Loucy (cell line): Measurements from ENCODE around the gene NIPAL3.
"Not testable (repeated sequence)": the region's sequence is repeated elsewhere in the genome, so short reads cannot be mapped to it uniquely, and the experiment has no call there.

Source experiments
- H2AFZ ChIP-seq: fragments of 200-600 bp; sonication (generic); 2 replicates; pipeline ENCODE4 v1.6.0; 2016; ENCODE audit warnings: antibody characterized with exemption, mild to moderate bottlenecking, low read length, moderate library complexity
- H3F3A ChIP-seq: fragments of 200-600 bp; 2 replicates; pipeline ENCODE4 v1.6.0; 2016; ENCODE audit warnings: antibody characterized with exemption, low read depth, mild to moderate bottlenecking
- H3K27me3 ChIP-seq: fragments of 200-600 bp; sonication (generic); 2 replicates; pipeline ENCODE4 v1.6.1; 2014; ENCODE audit warnings: low read length, mild to moderate bottlenecking; ENCODE audit not compliant: insufficient read depth, poor library complexity, severe bottlenecking
- H3K36me3 ChIP-seq: fragments of 200-600 bp; sonication (generic); 2 replicates; pipeline ENCODE4 v1.6.1; 2016; ENCODE audit warnings: low read length; ENCODE audit not compliant: insufficient read depth
- H3K4me1 ChIP-seq: fragments of 200-600 bp; sonication (generic); 2 replicates; pipeline ENCODE4 v1.5.1; 2014; ENCODE audit warnings: low read length, mild to moderate bottlenecking; ENCODE audit not compliant: insufficient read depth, poor library complexity, severe bottlenecking
- H3K4me2 ChIP-seq: fragments of 200-600 bp; sonication (generic); 2 replicates; pipeline ENCODE4 v1.6.0; 2014; ENCODE audit warnings: antibody characterized with exemption, low read length, low read depth, mild to moderate bottlenecking; ENCODE audit not compliant: poor library complexity, severe bottlenecking
- H3K4me3 ChIP-seq: fragments of 200-600 bp; sonication (generic); 2 replicates; pipeline ENCODE4 v1.5.1; 2014; ENCODE audit warnings: low read length, mild to moderate bottlenecking, mixed read lengths; ENCODE audit not compliant: poor library complexity, severe bottlenecking
- H3K79me2 ChIP-seq: fragments of 200-600 bp; sonication (generic); 2 replicates; pipeline ENCODE4 v1.6.1; 2014; ENCODE audit warnings: low read length; ENCODE audit not compliant: insufficient read depth
- H3K9ac ChIP-seq: fragments of 200-600 bp; sonication (generic); 2 replicates; pipeline ENCODE4 v1.6.0; 2014; ENCODE audit warnings: mild to moderate bottlenecking, low read depth, low read length, moderate library complexity; ENCODE audit not compliant: poor library complexity, severe bottlenecking
- H3K9me2 ChIP-seq: fragments of 200-600 bp; sonication (generic); replicated peaks from 2 replicates; pipeline ENCODE4 v1.6.1; 2016; ENCODE audit warnings: low read depth, low read length, mixed read lengths
- H3K9me3 ChIP-seq: fragments of 200-600 bp; sonication (generic); 2 replicates; pipeline ENCODE4 v1.6.1; 2014; ENCODE audit warnings: mild to moderate bottlenecking, antibody characterized with exemption, low read length, low read depth; ENCODE audit not compliant: insufficient read depth
- H4K20me1 ChIP-seq: fragments of 200-600 bp; sonication (generic); 2 replicates; pipeline ENCODE4 v1.6.0; 2014; ENCODE audit warnings: antibody characterized with exemption, low read length, mild to moderate bottlenecking; ENCODE audit not compliant: insufficient read depth, poor library complexity, severe bottlenecking
- CTCF ChIP-seq: fragments of 200-600 bp; sonication (generic); conservative IDR thresholded peaks from 2 replicates; pipeline ENCODE4 v1.5.1; 2014; ENCODE audit warnings: mild to moderate bottlenecking, antibody characterized with exemption, low read length
- EZH2phosphoT487 ChIP-seq: fragments of 200-600 bp; IDR thresholded peaks from 2 replicates; pipeline ENCODE4 v1.6.1; 2018; ENCODE audit warnings: antibody characterized with exemption, mild to moderate bottlenecking, moderate library complexity, borderline replicate concordance

NIPAL3 gene

GRCh38 chr1:24487455-24487854 is 71.9 kb downstream of the NIPAL3 start:
- Histone ChIP-seq H3K27me3 (no peaks in the 10 kb centered on the region), H3K9me3 (no peaks in the 10 kb centered on the region), H3K36me3 (no peaks in the 10 kb centered on the region), H3K4me1 (peaks cover 47% of the 10 kb centered on the region), H2AFZ (no peak overlapping the region), H3K9ac (peak overlapping the region; percentile 67), H3K79me2 (no peaks in the 10 kb centered on the region), H3K4me2 (peak overlapping the region; percentile 74), H3K4me3 (no peak overlapping the region), H3F3A (peaks cover 7% of the 10 kb centered on the region; the same call in 1 of the 2 replicates), H4K20me1 (no peaks in the 10 kb centered on the region), H3K9me2 (no peaks in the 10 kb centered on the region)
- TF ChIP-seq EZH2phosphoT487 (no peak), CTCF (no peak)

DNA sequence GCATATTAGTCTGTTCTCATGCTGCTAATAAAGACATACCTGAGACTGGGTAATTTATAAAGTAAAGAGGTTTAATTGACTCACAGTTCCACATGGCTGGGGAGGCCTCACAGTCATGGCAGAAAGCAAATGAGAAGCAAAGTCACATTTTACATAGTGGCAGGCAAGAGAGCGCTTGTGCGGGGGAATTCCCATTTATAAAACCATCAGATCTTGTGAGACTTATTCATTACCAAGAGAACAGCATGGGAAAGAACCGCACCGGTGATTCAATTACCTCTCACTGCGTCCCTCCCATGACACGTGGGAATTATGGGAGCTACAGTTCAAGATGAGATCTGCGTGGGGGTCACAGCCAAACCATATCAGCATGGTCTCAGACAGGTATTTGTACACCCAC is 72.6 kb downstream of the NIPAL3 start:
- not testable (repeated sequence) for H3K4me2 ChIP-seq, H3K9ac ChIP-seq

GRCh38 chr1:24489674-24490073 is 74.1 kb downstream of the NIPAL3 start:
- Histone ChIP-seq H3F3A (peaks cover 7% of the 10 kb centered on the region; the same call in 1 of the 2 replicates), H3K79me2 (no peaks in the 10 kb centered on the region)

More for the DNA sequence above, 72.6 kb downstream of the NIPAL3 start:
- peaks cover 40% of the 10 kb centered on the region for H3K4me1 ChIP-seq
- H3F3A ChIP-seq, H3K36me3 ChIP-seq, H4K20me1 ChIP-seq, H3K9me3 ChIP-seq, H3K79me2 ChIP-seq, H2AFZ ChIP-seq, H3K4me3 ChIP-seq, H3K27me3 ChIP-seq, H3K9me2 ChIP-seq: not testable (repeated sequence)

More at GRCh38 chr1:24489674-24490073, 74.1 kb downstream of the NIPAL3 start:
- Histone ChIP-seq H3K9ac (no peak overlapping the region), H3K4me3 (no peak overlapping the region), H3K9me3 (no peaks in the 10 kb centered on the region), H3K27me3 (no peaks in the 10 kb centered on the region), H3K4me1 (peaks cover 27% of the 10 kb centered on the region), H3K4me2 (no peak overlapping the region), H2AFZ (no peak overlapping the region), H4K20me1 (no peaks in the 10 kb centered on the region), H3K9me2 (no peaks in the 10 kb centered on the region), H3K36me3 (no peaks in the 10 kb centered on the region)
- TF ChIP-seq EZH2phosphoT487 = no peak
- TF ChIP-seq CTCF = no peak
